H9 (cell line): Measurements from ENCODE around the gene CCND3. TPM values are rescaled to one million over a fixed set of nuclear protein-coding genes. Genes with fewer than 3 reads are reported as not detected.

Source experiments
- DNase-seq: peaks from one replicate; pipeline ENCODE4 v3.0.0-alpha.2; 2017
- H2AFZ ChIP-seq: one replicate; pipeline ENCODE4 v1.6.1; 2013; ENCODE audit warnings: mild to moderate bottlenecking, low read length, control low read depth, moderate library complexity
- H2AK5ac ChIP-seq: 2 replicates; pipeline ENCODE4 v1.6.1; 2013; ENCODE audit warnings: low read length, control low read depth, mixed read lengths; ENCODE audit not compliant: insufficient read length
- H2BK120ac ChIP-seq: one replicate; pipeline ENCODE4 v1.6.1; 2013; ENCODE audit warnings: low read depth, mild to moderate bottlenecking, low read length, control low read depth, inconsistent platforms; ENCODE audit not compliant: poor library complexity, severe bottlenecking
- H2BK12ac ChIP-seq: 2 replicates; pipeline ENCODE4 v1.6.1; 2013; ENCODE audit warnings: low read length, control low read depth, mixed read lengths, low read depth; ENCODE audit not compliant: insufficient read length
- H2BK15ac ChIP-seq: 2 replicates; pipeline ENCODE4 v1.6.1; 2013; ENCODE audit warnings: low read depth, low read length, control low read depth
- H2BK20ac ChIP-seq: one replicate; pipeline ENCODE4 v1.6.1; 2013; ENCODE audit warnings: low read depth, mild to moderate bottlenecking, low read length, control low read depth, inconsistent platforms; ENCODE audit not compliant: poor library complexity, severe bottlenecking
- H2BK5ac ChIP-seq: 2 replicates; pipeline ENCODE4 v1.6.1; 2013; ENCODE audit warnings: low read length, control low read depth, mixed read lengths; ENCODE audit not compliant: insufficient read length
- H3K14ac ChIP-seq: 2 replicates; pipeline ENCODE4 v1.6.1; 2013; ENCODE audit warnings: low read length, control low read depth; ENCODE audit not compliant: insufficient read depth
- H3K18ac ChIP-seq: 2 replicates; pipeline ENCODE4 v1.6.1; 2013; ENCODE audit warnings: low read depth, mild to moderate bottlenecking, mixed read lengths, low read length, control low read depth; ENCODE audit not compliant: insufficient read length
- H3K23ac ChIP-seq: 2 replicates; pipeline ENCODE4 v1.6.1; 2013; ENCODE audit warnings: low read length, control low read depth, mixed read lengths, low read depth; ENCODE audit not compliant: insufficient read length
- H3K23me2 ChIP-seq: 2 replicates; pipeline ENCODE4 v1.6.1; 2013; ENCODE audit warnings: low read depth, mild to moderate bottlenecking, mixed read lengths, low read length, control low read depth; ENCODE audit not compliant: insufficient read length, poor library complexity, severe bottlenecking
- H3K27ac ChIP-seq: 2 replicates; pipeline ENCODE4 v1.5.1; 2013; ENCODE audit warnings: low read length, control low read depth, mixed read lengths, low read depth; ENCODE audit not compliant: insufficient read length
- H3K27me3 ChIP-seq: 2 replicates; pipeline ENCODE4 v1.6.1; 2013; ENCODE audit warnings: low read length, control low read depth, inconsistent platforms; ENCODE audit not compliant: insufficient read depth
- H3K4ac ChIP-seq: 2 replicates; pipeline ENCODE4 v1.6.1; 2013; ENCODE audit warnings: low read depth, mild to moderate bottlenecking, control low read depth, inconsistent platforms, low read length, moderate library complexity
- H3K4me1 ChIP-seq: 2 replicates; pipeline ENCODE4 v1.6.1; 2013; ENCODE audit warnings: low read length, control low read depth, inconsistent platforms; ENCODE audit not compliant: insufficient read depth
- H3K4me2 ChIP-seq: 2 replicates; pipeline ENCODE4 v1.6.1; 2013; ENCODE audit warnings: low read length, control low read depth, mixed read lengths; ENCODE audit not compliant: insufficient read length, insufficient read depth
- H3K56ac ChIP-seq: 2 replicates; pipeline ENCODE4 v1.6.1; 2013; ENCODE audit warnings: low read depth, mild to moderate bottlenecking, mixed read lengths, low read length, control low read depth; ENCODE audit not compliant: insufficient read length
- H3K79me1 ChIP-seq: 2 replicates; pipeline ENCODE4 v1.6.1; 2013; ENCODE audit warnings: low read depth, mild to moderate bottlenecking, moderate library complexity, low read length, control low read depth, inconsistent platforms; ENCODE audit not compliant: insufficient read depth, poor library complexity, severe bottlenecking
- H3K79me2 ChIP-seq: 2 replicates; pipeline ENCODE4 v1.6.1; 2013; ENCODE audit warnings: low read length, control low read depth, inconsistent platforms; ENCODE audit not compliant: insufficient read depth
- H3K9ac ChIP-seq: 2 replicates; pipeline ENCODE4 v1.6.1; 2013; ENCODE audit warnings: low read length, control low read depth, mixed read lengths; ENCODE audit not compliant: insufficient read length; ENCODE audit errors: extremely low read depth
- H3K9me3 ChIP-seq: one replicate; pipeline ENCODE4 v1.6.1; 2013; ENCODE audit warnings: low read depth, low read length, inconsistent platforms; ENCODE audit not compliant: control insufficient read depth
- H3T11ph ChIP-seq: one replicate; pipeline ENCODE4 v1.6.1; 2013; ENCODE audit warnings: mild to moderate bottlenecking, low read length, control low read depth, inconsistent platforms
- H4K20me1 ChIP-seq: one replicate; pipeline ENCODE4 v1.6.1; 2013; ENCODE audit not compliant: control insufficient read depth, insufficient read length, insufficient read depth
- H4K5ac ChIP-seq: 2 replicates; pipeline ENCODE4 v1.6.1; 2013; ENCODE audit warnings: low read depth, mild to moderate bottlenecking, mixed read lengths, low read length, control low read depth; ENCODE audit not compliant: insufficient read length
- H4K8ac ChIP-seq: replicated peaks from 2 replicates; pipeline ENCODE4 v1.6.1; 2013; ENCODE audit warnings: low read length, control low read depth, mixed read lengths, low read depth; ENCODE audit not compliant: insufficient read length
- H4K91ac ChIP-seq: 2 replicates; pipeline ENCODE4 v1.6.1; 2013; ENCODE audit warnings: low read depth, mild to moderate bottlenecking, moderate library complexity, mixed read lengths, low read length, control low read depth; ENCODE audit not compliant: insufficient read length
- H3K27ac Mint-ChIP-seq, 3 experiments: 2 replicates in 2 of 3; 3 replicates in 1 of 3; pipeline ENCODE4 v1.8.0; 2020 to 2021; ENCODE audit warnings: mixed read lengths in 3 of 3, mild to moderate bottlenecking in 1 of 3, moderate library complexity in 1 of 3
- H3K27me3 Mint-ChIP-seq: 2 replicates; pipeline ENCODE4 v1.8.0; 2021; ENCODE audit warnings: low read depth, mild to moderate bottlenecking, moderate library complexity, mixed read lengths
- H3K36me3 Mint-ChIP-seq, 3 experiments: 2 replicates in 2 of 3; 3 replicates in 1 of 3; pipeline ENCODE4 v1.8.0; 2020 to 2021; ENCODE audit warnings: low read depth in 3 of 3, mixed read lengths in 3 of 3; ENCODE audit not compliant: insufficient read depth in 1 of 3
- H3K4me1 Mint-ChIP-seq, 2 experiments: 2 replicates each; pipeline ENCODE4 v1.8.0; 2020; ENCODE audit warnings: mixed read lengths in 2 of 2
- H3K4me3 Mint-ChIP-seq, 2 experiments: 2 replicates in 1 of 2; 3 replicates in 1 of 2; pipeline ENCODE4 v1.8.0; 2020 to 2021; ENCODE audit warnings: mild to moderate bottlenecking in 2 of 2, mixed read lengths in 2 of 2, moderate library complexity in 1 of 2
- H3K9me3 Mint-ChIP-seq, 2 experiments: 2 replicates in 1 of 2; 3 replicates in 1 of 2; pipeline ENCODE4 v1.8.0; 2020; ENCODE audit warnings: mild to moderate bottlenecking in 2 of 2, mixed read lengths in 2 of 2, moderate library complexity in 1 of 2
- CTCF ChIP-seq: fragments of 200-600 bp; sonication (generic); conservative IDR thresholded peaks from 3 replicates; pipeline ENCODE4 v1.8.0; 2021; ENCODE audit warnings: antibody characterized with exemption, mild to moderate bottlenecking
- WGBS: extraction: QIAGEN DNeasy Blood & Tissue Kit; methylation state at CpG from one replicate; pipeline ENCODE4 v1.1.7; 2013; ENCODE audit warnings: missing lambda C conversion rate, low lambda C conversion rate, mixed read lengths; ENCODE audit not compliant: insufficient read length; ENCODE audit errors: extremely low coverage; 5-methylcytosine and 5-hydroxymethylcytosine counted together
- total RNA-seq: library from RNA; stranded (reverse); gene quantifications from 2 replicates; pipeline ENCODE4 v1.2.1, GENCODE V29; 2021

Gene CCND3
- total RNA-seq, 1 experiment from 2014 or later, result 24.2 TPM

GRCh38 chr6:41927253-41927652 is 14.4 kb downstream of the CCND3 start:
- no peaks in the 10 kb centered on the region for H3K27me3 ChIP-seq
- no peak overlapping the region for H3K27ac ChIP-seq
- peaks cover 20% of the 10 kb centered on the region for H3K79me1 ChIP-seq
- H3K9me3 Mint-ChIP-seq, result no peaks in the 10 kb centered on the region
- no peak overlapping the region for H3K4ac ChIP-seq
- H2BK12ac ChIP-seq, result no peak overlapping the region
- no peaks in the 10 kb centered on the region for H3K27me3 Mint-ChIP-seq
- H2BK5ac ChIP-seq, result no peak overlapping the region
- H4K8ac ChIP-seq, result no peak overlapping the region
- peaks cover 25% of the 10 kb centered on the region; the same call in 1 of the 2 replicates for H3K79me2 ChIP-seq
- no CpG with 5 or more reads among the region's 6 CpGs for WGBS
- no peak overlapping the region for H4K91ac ChIP-seq
- no peak for TF ChIP-seq CTCF
- no peaks in the 10 kb centered on the region for H3K4me1 ChIP-seq
- H3K4me2 ChIP-seq, result no peak overlapping the region
- H3K23me2 ChIP-seq, result peaks cover 1% of the 10 kb centered on the region
- no peak overlapping the region for H2AK5ac ChIP-seq
- DNase-seq, result no peak
- no peak overlapping the region for H2AFZ ChIP-seq
- no peak overlapping the region for H3K56ac ChIP-seq
- no peak overlapping the region for H4K5ac ChIP-seq
- H3K23ac ChIP-seq, result no peak overlapping the region
- peak overlapping the region in 1 of 3 experiments; percentile 75; a peak in 1 of 7 replicates for H3K27ac Mint-ChIP-seq
- H3K14ac ChIP-seq, result no peak overlapping the region
- H2BK120ac ChIP-seq, result no peak overlapping the region
- no peak overlapping the region for H3T11ph ChIP-seq
- H3K18ac ChIP-seq, result no peak overlapping the region
- no peak overlapping the region; a peak in 1 of 5 replicates for H3K4me3 Mint-ChIP-seq
- H2BK15ac ChIP-seq, result no peak overlapping the region
- H3K9ac ChIP-seq, result no peak overlapping the region
- no peaks in the 10 kb centered on the region for H3K9me3 ChIP-seq
- H4K20me1 ChIP-seq, result no peaks in the 10 kb centered on the region
- peaks cover 51 to 82% (median 79%) of the 10 kb centered on the region in 3 experiments for H3K36me3 Mint-ChIP-seq
- H3K4me1 Mint-ChIP-seq, result peaks cover 14 to 20% of the 10 kb centered on the region in 2 experiments
- H2BK20ac ChIP-seq, result no peak overlapping the region
